ENCODE data around the gene SMAD1.

Gene SMAD1

DNA sequence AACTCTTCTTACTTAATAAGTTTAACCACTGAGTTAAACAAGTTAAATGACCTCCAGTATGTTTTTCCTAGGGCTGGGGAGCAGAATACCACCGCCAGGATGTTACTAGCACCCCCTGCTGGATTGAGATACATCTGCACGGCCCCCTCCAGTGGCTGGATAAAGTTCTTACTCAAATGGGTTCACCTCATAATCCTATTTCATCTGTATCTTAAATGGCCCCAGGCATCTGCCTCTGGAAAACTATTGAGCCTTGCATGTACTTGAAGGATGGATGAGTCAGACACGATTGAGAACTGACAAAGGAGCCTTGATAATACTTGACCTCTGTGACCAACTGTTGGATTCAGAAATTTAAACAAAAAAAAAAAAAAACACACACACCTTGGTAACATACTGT lies 76.1 kb downstream of the SMAD1 start:
- H3K4me3 ChIP-seq (ENCODE audit: low read depth, low read length), result no peak overlapping the region
- DNase-seq (ENCODE audit: low read depth), result peak; percentile 60
- TF ChIP-seq MYC (IDR thresholded peaks at IDR 0.05; ENCODE audit: low read depth, low read length) (no peak), POLR2A (IDR thresholded peaks at IDR 0.05; ENCODE audit: extremely low read depth, insufficient read length) (no peak)
- TF ChIP-seq, protein P1, sequence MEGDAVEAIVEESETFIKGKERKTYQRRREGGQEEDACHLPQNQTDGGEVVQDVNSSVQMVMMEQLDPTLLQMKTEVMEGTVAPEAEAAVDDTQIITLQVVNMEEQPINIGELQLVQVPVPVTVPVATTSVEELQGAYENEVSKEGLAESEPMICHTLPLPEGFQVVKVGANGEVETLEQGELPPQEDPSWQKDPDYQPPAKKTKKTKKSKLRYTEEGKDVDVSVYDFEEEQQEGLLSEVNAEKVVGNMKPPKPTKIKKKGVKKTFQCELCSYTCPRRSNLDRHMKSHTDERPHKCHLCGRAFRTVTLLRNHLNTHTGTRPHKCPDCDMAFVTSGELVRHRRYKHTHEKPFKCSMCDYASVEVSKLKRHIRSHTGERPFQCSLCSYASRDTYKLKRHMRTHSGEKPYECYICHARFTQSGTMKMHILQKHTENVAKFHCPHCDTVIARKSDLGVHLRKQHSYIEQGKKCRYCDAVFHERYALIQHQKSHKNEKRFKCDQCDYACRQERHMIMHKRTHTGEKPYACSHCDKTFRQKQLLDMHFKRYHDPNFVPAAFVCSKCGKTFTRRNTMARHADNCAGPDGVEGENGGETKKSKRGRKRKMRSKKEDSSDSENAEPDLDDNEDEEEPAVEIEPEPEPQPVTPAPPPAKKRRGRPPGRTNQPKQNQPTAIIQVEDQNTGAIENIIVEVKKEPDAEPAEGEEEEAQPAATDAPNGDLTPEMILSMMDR (IDR thresholded peaks at IDR 0.05; ENCODE audit: low read depth, low read length), result peak; percentile 91
- TF ChIP-seq, protein P2, sequence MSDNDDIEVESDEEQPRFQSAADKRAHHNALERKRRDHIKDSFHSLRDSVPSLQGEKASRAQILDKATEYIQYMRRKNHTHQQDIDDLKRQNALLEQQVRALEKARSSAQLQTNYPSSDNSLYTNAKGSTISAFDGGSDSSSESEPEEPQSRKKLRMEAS (IDR thresholded peaks at IDR 0.05; ENCODE audit: low read depth, low read length), result no peak

DNA sequence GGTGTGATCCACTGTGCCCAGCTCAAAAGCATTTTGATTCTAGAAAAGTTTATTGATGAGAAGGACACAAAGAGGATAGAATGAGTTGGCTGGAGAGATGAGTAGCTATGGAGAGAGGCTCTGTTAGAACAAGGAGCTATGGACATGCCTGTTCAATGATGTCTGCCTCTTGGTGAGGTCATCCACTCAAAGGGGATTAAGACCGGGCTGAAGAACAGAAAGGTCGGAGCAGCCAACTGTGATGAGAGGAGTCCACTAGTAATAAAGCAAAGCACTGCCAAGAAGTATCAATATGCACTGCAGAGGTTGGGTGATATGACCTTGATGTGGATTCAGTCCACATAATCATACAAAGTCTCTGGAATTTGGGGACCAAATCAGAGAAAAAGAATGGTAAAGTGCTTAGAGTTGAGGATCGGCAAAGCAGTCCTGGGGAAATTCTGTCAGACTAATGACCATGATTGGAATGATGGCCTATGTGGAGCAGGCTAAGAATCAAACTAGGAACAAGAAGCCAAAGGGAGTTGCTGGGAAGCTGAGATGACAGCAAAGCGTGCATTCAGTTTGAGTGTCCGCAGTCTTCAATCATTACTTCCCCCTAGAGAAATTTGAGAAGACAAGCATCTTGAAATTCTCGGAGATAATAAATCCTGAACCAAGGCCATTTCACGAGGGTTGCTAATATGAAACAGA lies 81.8 kb downstream of the SMAD1 start:
- H3K4me3 ChIP-seq (ENCODE audit: low read depth, low read length), result no peak overlapping the region
- DNase-seq (ENCODE audit: low read depth), result no peak
- TF ChIP-seq, protein P1 (IDR thresholded peaks at IDR 0.05; ENCODE audit: low read depth, low read length), result no peak
- TF ChIP-seq POLR2A (IDR thresholded peaks at IDR 0.05; ENCODE audit: extremely low read depth, insufficient read length), result no peak
- TF ChIP-seq, protein P2 (IDR thresholded peaks at IDR 0.05; ENCODE audit: low read depth, low read length), result no peak
- no peak for TF ChIP-seq MYC (IDR thresholded peaks at IDR 0.05; ENCODE audit: low read depth, low read length)

DNA sequence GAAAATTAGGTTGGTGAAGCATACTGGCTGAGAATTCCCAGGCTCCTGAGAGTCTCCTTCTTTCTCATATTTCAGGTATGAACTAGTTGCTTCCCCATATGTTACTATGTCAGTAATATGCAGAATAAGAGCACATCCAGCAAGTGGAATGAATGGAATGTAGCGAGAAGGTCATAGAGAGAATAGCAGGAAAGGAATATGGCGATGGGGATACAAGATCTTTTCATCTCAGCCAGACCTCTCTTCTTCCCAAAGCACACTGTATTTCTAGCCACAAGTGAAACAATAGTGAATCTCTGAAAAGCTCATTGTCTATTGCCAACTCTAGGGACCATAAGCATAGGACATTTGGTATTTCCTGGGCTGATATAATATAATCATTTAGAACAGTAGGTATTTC lies 82.9 kb downstream of the SMAD1 start:
- no peak overlapping the region for H3K4me3 ChIP-seq (ENCODE audit: low read depth, low read length)
- TF ChIP-seq, protein P1 (IDR thresholded peaks at IDR 0.05; ENCODE audit: low read depth, low read length), result no peak
- TF ChIP-seq, protein P2 (IDR thresholded peaks at IDR 0.05; ENCODE audit: low read depth, low read length), result no peak
- TF ChIP-seq POLR2A (IDR thresholded peaks at IDR 0.05; ENCODE audit: extremely low read depth, insufficient read length), result no peak
- TF ChIP-seq MYC (IDR thresholded peaks at IDR 0.05; ENCODE audit: low read depth, low read length), result no peak
- no peak for DNase-seq (ENCODE audit: low read depth)

DNA sequence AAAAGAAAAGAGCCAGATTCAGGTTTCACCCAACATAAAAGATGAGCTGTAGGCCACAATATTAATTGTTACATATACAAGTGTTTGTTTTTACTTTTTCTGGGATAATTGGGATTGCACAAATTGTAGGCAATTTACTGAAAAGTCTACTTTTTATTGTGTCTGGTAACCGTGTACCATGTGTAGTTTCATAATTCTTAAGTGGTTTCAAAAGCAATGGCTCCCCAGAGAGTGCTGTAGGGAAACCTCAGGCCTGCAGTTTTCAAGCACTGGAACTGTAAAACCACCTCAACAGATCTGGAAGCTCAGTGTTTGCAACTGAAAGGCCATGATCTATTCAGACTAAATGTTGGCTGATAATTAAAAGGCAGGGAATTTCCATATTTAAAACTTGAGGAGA lies 83.7 kb downstream of the SMAD1 start:
- peak; percentile 72 for DNase-seq (ENCODE audit: low read depth)
- TF ChIP-seq, protein P1 (IDR thresholded peaks at IDR 0.05; ENCODE audit: low read depth, low read length), result no peak
- no peak for TF ChIP-seq POLR2A (IDR thresholded peaks at IDR 0.05; ENCODE audit: extremely low read depth, insufficient read length)
- TF ChIP-seq, protein P2 (IDR thresholded peaks at IDR 0.05; ENCODE audit: low read depth, low read length), result no peak
- TF ChIP-seq MYC (IDR thresholded peaks at IDR 0.05; ENCODE audit: low read depth, low read length), result no peak

DNA sequence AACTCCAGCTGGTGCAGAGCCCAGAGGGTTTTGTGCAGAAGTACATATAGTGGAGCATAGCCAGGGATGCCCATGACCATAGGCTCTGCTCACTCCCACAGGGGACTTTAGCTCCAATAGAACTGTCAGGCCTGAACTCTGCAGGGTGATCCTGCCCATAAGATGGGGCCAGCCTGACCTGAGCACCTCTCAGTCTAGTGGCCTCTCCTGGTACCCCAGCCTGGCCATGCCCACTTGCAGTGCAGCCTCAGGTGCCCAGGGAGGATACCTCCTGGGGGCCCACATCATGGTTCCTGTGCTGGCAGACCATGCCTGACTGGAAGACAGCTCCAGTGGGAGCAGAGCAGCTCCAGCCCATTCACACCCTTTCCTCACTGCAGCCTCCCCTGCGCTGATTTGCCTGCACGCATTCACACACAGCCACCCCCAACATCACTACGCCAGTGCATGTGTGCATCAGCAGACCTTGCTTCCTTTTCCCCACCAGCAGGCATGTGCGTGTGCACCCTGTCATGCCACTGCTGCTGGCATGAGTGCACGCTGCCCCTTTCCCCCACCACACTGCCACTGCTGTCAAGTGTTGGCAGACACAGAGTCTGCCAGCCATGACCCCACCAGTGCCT lies 84.5 kb downstream of the SMAD1 start:
- no peak for TF ChIP-seq POLR2A (IDR thresholded peaks at IDR 0.05; ENCODE audit: extremely low read depth, insufficient read length)
- no peak for TF ChIP-seq MYC (IDR thresholded peaks at IDR 0.05; ENCODE audit: low read depth, low read length)
- TF ChIP-seq, protein P2 (IDR thresholded peaks at IDR 0.05; ENCODE audit: low read depth, low read length), result no peak
- TF ChIP-seq, protein P1 (IDR thresholded peaks at IDR 0.05; ENCODE audit: low read depth, low read length), result no peak
- H3K4me3 ChIP-seq (ENCODE audit: low read depth, low read length), result no peak overlapping the region
- no peak for DNase-seq (ENCODE audit: low read depth)

More for the DNA sequence above, 83.7 kb downstream of the SMAD1 start:
- H3K4me3 ChIP-seq (ENCODE audit: low read depth, low read length), result no peak overlapping the region
